GM12873 (cell line): ENCODE measurements around the gene RAD52.

Experiments used
- TF ChIP-seq, protein P1 (sequence below): IDR thresholded peaks from 2 replicates; pipeline ENCODE4 v1.5.1; 2012; ENCODE audit warnings: low read depth, mild to moderate bottlenecking, moderate library complexity, low read length, control low read depth; ENCODE audit not compliant: insufficient read depth; ENCODE audit errors: missing control alignments

Gene RAD52

DNA sequence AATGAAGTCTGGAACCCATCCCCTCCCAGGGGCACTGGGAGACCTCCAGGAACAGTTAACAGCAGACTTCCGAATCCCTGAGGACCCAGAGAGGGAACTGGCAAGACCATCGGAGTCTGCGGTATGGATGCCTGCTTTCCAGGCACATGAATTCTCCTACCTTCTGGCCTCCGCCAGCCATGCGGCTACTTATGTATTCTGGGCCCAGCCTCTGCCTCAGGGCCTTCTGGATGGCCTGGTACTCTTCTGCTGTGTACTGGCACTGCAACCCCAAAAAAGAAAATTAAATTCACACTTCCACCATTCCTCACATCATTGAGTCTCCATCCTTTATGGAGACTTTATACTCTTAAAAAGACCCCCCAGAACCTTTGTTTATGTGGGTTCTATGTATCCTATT, 18.4 kb downstream of the RAD52 start:
- TF ChIP-seq, protein P1, sequence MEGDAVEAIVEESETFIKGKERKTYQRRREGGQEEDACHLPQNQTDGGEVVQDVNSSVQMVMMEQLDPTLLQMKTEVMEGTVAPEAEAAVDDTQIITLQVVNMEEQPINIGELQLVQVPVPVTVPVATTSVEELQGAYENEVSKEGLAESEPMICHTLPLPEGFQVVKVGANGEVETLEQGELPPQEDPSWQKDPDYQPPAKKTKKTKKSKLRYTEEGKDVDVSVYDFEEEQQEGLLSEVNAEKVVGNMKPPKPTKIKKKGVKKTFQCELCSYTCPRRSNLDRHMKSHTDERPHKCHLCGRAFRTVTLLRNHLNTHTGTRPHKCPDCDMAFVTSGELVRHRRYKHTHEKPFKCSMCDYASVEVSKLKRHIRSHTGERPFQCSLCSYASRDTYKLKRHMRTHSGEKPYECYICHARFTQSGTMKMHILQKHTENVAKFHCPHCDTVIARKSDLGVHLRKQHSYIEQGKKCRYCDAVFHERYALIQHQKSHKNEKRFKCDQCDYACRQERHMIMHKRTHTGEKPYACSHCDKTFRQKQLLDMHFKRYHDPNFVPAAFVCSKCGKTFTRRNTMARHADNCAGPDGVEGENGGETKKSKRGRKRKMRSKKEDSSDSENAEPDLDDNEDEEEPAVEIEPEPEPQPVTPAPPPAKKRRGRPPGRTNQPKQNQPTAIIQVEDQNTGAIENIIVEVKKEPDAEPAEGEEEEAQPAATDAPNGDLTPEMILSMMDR: no peak

DNA sequence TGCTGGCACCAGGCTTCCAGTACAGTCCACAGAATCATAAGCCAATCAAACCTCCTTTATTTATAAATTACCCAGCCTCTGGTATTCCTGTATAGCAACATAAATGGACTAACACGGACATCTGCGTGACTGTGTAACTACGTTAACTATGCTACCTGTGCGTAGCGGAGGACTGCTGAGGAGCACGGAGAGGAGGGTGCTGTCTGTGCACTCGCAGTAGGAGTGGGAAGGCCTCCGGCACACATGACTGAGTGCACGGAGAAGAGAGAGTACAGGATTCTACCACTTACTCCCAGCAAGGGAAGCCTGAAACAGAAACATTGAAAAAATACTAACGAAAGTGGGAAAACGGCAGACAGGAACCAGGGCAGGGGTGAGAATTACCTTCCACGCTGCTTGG, 22.9 kb downstream of the RAD52 start:
- TF ChIP-seq, protein P1: no peak

DNA sequence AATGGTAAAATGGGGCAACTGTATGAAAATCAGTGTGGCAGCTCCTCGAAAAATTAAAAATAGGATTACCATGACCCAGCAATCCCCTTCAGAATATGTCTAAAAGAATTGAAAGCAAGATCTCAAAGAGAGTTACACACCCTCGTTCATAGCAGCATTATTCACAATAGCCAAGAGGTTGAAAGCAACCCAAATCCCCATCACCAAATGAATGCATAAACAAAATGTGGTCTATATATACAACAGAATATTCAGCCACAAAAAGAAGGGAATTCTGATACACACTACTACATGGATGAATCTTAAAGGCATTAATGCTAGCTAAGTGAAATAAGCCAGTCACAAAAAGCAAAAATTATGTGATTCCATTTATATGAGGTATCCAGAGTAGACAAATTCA, 27.2 kb downstream of the RAD52 start:
- TF ChIP-seq, protein P1: no peak

DNA sequence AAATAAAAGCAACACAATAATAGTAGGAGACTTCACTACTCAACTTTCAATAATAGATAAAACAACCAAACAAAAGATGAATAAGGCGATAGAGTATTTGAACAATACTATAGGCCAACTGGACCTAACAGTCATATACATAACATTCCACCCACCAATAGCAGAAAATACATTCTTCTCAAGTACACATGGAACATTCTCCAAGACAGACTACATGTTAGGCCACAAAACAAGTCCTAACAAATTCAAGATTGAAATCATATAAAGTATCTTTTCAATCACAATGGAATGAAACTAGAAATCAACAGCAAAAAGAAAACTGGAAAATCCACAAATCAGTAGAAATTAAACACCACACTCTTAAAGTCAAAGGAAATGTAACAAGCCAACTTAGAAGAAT, 28.8 kb downstream of the RAD52 start:
- TF ChIP-seq, protein P1: no peak

DNA sequence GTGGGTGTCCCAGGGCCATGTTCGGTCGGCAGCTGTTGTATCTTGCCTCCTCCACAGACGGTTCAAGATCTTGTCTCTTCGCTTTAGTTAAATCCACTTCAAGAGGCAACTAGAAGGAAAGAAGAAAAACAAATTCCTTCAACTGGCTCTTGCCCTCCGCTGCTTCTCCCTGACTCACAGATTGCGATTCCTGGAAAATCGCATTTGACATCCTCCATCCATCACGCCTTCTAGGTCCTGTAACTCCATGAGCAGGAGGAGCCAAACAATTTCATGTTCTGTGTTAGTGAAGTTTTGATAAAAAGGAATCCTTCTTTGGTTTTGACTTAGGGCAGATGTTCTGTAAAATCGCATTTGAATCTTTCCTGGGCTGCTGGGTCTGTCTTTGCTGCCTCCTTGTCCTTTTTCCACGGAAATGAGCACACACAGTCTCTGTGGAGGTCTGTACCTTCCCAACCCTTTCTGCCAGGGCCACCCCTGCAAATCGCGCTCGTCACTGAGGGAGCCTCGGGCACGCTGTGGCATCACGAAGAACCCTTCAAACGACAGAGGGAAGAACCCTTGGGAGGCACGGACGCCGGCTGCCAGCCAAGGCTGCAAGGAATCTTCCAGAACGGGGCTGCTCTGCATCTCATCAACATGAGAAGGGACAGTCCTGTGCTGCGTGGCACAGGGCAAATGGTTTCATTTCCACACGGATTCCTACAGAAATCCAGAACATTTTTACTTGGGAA, 32.6 kb downstream of the RAD52 start:
- TF ChIP-seq, protein P1: no peak

DNA sequence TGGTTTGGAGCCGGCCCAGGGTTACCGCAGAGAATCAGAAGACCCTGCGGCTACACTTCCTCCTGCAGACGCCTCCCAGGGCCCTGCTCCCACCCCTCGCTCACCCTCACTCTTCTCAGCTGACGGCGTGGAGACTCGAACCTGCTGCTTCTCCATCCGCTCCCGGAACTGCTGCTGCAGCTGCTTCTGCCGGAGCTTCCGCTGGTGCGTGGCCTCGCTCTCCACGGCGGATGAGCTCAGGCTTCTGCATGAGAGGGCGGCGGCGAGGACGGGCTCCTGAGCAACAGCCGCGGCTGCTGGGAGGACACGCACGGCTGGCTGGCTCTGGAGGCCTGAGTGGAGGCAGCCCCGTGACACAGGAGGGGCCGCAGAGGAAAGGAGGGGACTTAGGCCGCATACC, 33.3 kb downstream of the RAD52 start:
- TF ChIP-seq, protein P1: no peak

DNA sequence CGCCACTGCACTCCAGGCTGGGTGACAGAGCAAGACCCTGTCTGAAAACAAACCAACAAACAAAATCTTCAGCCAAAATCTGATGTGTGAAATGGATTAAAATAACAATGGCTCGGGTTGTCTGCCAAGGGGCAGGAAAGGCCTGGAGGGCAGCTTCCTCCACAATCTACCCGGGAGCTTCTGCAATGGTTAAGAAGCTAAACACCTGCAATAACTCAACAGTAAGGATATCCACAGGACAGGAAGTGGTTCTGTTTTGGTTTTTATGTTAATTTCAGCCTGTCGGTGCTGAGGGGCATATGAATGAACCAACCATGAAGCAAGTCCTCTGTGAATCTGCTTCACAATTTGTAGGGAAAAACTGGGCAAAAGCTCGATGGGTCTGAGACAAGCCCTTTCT, 34.4 kb downstream of the RAD52 start:
- TF ChIP-seq, protein P1: no peak
